Esophagus squamous epithelium (tissue), 4 donors: ENCODE measurements around the gene RASSF3.

ENCODE experiments used
- POLR2A ChIP-seq, 4 donors: fragments of 450-650 bp; IDR thresholded peaks; one replicate each; pipeline ENCODE4 v1.6.1; 2017; ENCODE audit warnings: antibody characterized with exemption in 4 of 4, mild to moderate bottlenecking in 4 of 4, moderate library complexity in 3 of 4
- TF ChIP-seq, protein P1 (sequence below), 6 experiments: fragments of 450-650 bp in 4 of 6; fragments of 200-600 bp in 2 of 6; sonication (generic) in 2 of 6; IDR thresholded peaks; one replicate each; pipeline ENCODE4 v1.5.1; 2016 to 2019; ENCODE audit warnings: antibody characterized with exemption in 6 of 6, mild to moderate bottlenecking in 4 of 6, moderate library complexity in 4 of 6

DNA sequence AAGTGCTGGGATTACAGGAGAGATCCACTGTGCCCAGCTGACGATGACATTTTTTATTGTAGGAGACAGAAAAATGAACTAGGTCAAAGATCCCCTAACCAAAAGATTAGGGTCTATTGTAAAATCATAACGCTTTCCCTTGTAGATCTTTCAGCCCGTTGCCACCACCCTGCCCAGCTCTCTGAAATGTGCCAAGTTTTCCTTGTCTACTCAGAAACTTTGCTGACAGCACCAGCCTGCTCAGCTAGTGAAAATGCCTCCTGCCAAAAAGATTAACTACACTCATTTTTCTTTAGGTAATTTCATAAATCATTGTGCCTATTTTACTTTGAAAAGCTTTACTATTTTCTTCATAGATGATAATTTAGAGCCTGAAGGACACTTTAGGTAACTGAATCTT is 28.2 kb upstream of the RASSF3 start:
- TF ChIP-seq, protein P1, sequence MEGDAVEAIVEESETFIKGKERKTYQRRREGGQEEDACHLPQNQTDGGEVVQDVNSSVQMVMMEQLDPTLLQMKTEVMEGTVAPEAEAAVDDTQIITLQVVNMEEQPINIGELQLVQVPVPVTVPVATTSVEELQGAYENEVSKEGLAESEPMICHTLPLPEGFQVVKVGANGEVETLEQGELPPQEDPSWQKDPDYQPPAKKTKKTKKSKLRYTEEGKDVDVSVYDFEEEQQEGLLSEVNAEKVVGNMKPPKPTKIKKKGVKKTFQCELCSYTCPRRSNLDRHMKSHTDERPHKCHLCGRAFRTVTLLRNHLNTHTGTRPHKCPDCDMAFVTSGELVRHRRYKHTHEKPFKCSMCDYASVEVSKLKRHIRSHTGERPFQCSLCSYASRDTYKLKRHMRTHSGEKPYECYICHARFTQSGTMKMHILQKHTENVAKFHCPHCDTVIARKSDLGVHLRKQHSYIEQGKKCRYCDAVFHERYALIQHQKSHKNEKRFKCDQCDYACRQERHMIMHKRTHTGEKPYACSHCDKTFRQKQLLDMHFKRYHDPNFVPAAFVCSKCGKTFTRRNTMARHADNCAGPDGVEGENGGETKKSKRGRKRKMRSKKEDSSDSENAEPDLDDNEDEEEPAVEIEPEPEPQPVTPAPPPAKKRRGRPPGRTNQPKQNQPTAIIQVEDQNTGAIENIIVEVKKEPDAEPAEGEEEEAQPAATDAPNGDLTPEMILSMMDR (IDR thresholded peaks at IDR 0.05): no peak
- no peak for TF ChIP-seq POLR2A (IDR thresholded peaks at IDR 0.05)
